GM19239 (cell line): ENCODE measurements around the gene CAB39.
A peak's percentile ranks its signal among the peaks of the same experiment; 100 is the strongest.

Source experiments
- DNase-seq: peaks from one replicate; pipeline ENCODE4 v3.0.0; 2011; ENCODE audit warnings: low spot score; ENCODE audit not compliant: insufficient read length
- FAIRE-seq: peaks from 2 replicates; lab custom pipeline; 2011; peaks lifted over from hg19 to GRCh38; lab: Jason Lieb, UNC

Gene CAB39

GRCh38 chr2:230712443-230713330 lies at the start of gene CAB39:
Gene CAB39 (plus strand): TSS chr2:230712842. CDS start chr2:230760002, 47,160 bp downstream.
- FAIRE-seq (peak; percentile 85), DNase-seq (peak; percentile 85)

DNA sequence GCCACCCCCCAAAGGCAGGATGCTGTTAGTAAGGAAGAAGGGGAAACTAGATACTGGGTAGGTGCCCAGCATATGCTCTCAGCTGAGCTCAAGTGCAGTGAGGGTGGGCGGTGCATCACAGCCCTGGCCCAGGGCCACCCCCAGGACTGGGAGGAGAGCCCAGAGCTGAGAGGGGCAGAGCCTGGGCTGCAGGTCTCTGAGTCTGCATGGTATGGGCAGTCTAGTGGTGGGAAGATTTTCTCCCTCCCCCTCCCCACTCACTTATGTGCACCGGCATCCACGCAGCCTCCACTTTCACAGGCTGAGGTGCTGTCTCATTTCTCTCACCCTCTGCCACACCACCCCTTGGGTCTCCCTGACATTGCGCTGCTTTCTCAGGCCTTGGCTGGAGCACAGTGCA lies 48.5 kb upstream of the CAB39 start:
- DNase-seq (no peak), FAIRE-seq (peak; percentile 90)

DNA sequence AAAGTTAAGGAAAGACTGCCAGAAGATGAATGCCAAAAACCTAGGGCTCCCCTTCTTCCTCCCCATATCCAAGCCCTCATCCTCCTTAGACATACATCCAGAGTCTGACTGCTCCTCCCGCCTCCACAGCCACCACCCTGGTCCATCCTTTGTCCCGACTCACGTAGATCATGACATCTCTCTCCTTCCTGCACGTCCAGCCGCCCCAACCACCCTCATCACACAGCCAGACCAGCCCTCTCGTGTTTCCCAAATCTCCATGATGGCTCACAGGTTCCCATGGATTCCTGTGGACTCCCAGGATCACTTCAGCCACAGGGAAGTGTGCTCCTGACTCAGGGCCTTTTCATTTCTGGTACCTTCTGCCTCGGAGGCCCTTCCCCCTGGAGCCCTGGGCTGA lies 47.8 kb upstream of the CAB39 start:
- DNase-seq (no peak), FAIRE-seq (peak; percentile 26)

GRCh38 chr2:230665263-230665691 lies 47.4 kb upstream of the CAB39 start:
- FAIRE-seq = peak; percentile 91
- DNase-seq = no peak

GRCh38 chr2:230666446-230666845 lies 46.2 kb upstream of the CAB39 start:
- DNase-seq (no peak), FAIRE-seq (no peak)

GRCh38 chr2:230666885-230667712 lies 45.5 kb upstream of the CAB39 start:
- no peak for DNase-seq
- FAIRE-seq = peak; percentile 86

GRCh38 chr2:230668184-230668938 lies 44.3 kb upstream of the CAB39 start:
- DNase-seq (no peak), FAIRE-seq (peak; percentile 94)

GRCh38 chr2:230668939-230669303 lies 43.7 kb upstream of the CAB39 start:
- DNase-seq (no peak), FAIRE-seq (no peak)

DNA sequence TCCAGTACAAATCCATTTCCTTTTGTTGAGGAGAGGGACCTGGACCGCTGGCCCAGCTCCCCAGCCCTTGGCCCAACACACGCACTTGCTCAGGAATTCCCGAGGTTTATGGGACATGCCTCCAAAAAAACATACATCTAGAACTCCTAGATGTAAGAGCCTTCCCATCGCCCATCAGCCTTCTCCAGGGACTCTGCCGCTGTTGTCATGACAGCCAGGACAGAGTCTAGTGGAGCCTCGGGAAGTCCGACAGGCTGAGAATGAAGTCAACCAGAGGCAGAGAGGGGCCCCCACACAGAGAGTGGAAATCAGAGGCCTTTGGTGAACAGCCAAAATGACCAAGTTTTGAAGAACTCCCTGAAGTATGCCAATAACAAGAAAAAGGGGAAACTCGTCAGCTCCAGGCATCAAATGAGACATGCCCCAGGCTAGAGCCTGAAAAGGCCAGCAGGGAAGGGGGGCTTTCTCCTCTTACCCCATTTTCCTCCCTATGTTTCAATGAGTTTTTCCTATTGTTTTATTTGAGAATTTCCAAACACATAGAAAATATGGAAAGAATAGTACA lies 43.2 kb upstream of the CAB39 start:
- DNase-seq (no peak), FAIRE-seq (no peak)

DNA sequence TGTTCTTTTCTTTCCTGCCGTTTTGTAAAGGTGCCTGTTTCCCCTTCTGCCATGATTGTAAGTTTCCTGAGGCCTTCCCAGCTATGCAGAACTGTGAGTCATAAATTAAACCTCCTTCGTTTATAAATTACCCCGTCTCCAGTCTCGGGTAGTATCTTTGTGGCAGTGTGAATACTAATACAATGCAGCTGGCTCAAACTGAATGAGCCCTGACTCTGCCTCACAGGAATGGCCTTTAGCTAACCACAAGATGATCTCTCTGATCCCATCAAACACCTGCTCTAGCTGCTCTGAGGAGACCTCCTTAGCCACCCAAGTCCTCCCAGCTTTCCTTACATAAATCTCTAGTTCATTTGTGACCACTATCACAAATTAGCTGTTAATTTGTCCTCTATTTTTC lies 41.5 kb upstream of the CAB39 start:
- no peak for DNase-seq
- FAIRE-seq = peak; percentile 84

DNA sequence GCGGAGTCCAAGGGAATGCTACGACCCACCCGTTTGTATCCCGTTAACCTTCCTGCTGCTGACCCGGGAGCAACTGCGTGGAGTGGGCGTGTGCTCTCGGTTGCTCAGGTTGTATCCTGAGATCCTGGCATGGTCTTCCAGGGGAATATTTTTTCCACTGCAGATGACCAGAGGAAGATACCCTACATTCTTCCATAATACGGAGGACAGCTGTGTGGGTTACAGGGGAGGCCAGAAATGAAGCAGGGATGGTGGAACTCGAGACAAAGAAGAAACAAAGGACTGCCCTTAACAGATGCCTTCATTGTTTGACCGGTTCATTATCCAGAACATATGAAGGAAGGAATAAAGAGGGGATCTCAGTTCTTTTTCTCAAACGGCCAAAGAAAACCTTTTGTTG lies 39.8 kb upstream of the CAB39 start:
- DNase-seq = no peak
- FAIRE-seq = no peak

DNA sequence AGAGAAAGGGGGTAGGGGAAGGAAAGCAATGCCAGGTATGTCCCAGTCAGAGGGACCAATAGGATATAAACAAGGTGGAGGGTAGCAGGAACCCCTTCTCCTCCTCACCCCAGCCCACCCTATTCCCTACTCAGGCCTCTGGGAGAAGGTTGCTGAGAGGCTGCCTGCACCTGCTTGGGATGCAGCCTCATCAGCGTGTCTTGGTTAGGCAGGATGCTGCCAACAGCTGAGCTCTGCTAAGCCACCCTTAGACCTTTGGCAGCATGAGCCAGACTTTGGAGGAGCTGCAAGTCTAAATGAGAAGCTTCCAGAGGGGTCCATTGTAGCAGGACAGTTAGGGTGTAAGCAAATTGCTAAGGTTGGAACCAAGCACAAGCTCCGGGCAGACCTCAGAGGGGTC lies 38.2 kb upstream of the CAB39 start:
- FAIRE-seq (no peak), DNase-seq (no peak)

DNA sequence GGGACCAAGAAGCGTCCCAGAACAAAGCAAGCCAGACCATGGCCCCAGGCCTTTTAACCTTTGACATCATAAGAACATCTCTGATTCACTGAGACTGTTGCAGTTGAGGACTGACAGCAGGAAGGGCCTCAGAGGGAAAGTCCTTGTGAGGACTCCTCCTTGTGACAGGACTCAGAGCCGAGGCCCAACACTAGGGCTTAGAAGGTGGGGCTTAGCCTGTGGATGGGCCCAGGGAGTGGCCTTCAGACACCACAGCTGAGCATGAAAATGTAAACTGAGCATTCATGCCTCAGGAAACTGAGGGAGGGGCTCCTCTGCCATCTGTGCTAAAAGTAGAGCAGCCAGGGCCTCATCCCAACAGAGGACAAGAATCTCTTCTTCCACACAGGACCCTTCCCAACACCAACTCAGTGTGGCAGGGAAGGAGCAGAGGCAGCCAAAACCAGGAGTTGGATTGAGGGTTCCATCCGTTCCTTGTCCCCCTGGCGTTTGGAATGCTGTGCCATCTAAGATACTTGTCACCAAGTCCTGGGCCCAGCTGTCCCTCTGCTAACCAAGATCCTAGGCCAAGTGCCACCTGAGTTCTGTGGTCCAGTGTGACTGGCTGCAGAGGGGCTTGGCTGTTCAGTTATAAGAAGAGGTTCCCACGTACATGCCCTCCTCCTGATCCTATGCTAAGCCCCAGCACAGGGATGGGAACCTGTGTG lies 37.5 kb upstream of the CAB39 start:
- FAIRE-seq (no peak), DNase-seq (no peak)

DNA sequence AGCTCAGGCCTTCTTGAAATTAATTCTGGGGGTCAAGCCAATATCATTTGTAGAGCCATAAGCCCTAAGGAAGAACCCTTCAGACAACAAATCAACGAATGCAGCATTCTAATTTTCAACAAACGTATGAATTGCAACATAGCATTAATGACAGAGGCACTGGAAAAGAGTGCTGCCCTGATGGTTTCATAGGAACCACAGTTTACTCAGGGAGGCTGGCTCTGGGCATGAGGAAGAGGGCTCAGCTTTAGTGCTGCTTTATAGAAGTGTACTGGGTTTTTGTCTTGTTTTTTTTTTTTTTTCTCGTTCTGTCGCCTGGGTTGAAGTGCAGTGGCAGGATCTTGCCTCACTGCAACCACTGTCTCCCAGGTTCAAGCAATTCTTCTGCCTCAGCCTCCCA lies 36.1 kb upstream of the CAB39 start:
- no peak for DNase-seq
- no peak for FAIRE-seq

GRCh38 chr2:230677201-230677946 lies 35.3 kb upstream of the CAB39 start:
- FAIRE-seq = no peak
- no peak for DNase-seq

DNA sequence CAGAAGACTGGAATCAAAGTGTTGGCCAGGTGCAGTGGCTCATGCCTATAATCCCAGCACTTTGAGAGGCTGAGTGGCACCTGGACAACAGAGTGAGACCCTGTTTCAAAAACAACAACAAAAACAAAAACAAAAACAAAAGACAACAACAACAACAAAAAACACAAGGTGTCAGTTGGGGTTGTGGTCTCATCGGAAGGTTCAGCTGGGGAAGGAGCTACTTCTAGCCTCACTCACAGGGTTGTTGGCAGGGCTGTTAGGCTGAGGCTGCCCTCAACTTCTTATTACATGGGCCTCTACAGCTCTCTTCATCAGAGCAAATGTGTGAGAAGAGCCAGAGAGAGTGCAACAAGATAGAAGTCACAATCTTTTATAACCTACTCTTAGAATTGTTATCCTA lies 34.6 kb upstream of the CAB39 start:
- FAIRE-seq (no peak), DNase-seq (no peak)

DNA sequence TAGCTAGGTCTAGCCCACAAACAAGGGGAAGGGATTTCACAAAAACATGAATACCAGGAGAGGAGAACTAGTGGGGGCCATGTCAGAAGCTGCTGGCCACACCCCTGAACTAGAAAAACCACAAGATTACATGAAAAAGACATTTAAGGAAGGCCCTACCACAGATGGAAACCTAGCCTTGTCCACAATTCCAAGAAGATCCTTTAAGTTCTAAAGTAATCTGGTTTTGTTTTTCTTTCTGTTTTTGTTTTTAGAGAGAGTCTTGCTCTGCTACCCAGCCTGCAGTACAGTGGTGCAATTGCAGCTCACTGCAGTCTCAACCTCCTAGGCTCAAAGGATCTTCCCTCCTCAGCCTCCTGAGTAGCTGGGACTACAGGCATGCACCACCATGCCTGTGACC lies 34.2 kb upstream of the CAB39 start:
- no peak for DNase-seq
- FAIRE-seq = no peak

DNA sequence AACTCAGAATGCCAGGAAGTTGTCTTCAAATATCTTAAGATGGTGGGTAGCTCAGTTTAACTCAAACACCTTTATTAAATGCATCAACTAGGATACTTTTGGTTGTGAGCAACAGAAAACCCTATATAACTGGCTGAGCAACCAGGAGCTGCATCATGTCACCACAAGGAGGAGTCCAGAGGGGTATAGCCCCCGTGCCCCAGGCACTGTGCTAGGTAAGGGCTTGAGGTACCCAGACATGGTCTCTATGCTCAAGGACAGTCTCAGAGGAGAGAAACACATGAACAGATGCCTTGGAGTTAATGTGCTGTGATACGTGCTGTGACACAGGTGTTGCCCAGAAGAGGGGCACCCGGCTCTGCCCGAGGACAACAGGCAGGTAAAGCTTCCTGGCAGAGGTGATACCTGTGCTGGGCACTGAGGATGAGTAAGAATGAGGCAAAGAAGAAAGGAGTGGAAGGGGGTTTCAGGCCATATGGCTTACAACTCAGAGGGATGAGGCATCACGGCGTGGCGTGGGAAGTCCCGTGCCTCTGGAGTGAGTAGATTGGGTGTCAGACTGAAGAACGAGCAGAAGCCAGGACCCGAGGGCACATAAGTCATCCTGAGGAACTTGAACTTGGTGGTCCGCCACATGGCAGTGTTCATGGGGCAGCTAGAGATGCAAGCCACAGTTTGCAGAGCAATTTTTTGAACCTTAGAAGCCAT lies 32.0 kb upstream of the CAB39 start:
- FAIRE-seq = no peak
- no peak for DNase-seq
